Activated CD4-positive, alpha-beta T cell treated with anti-CD3 and anti-CD28 coated beads for 36 hours (primary cell): ENCODE data around the gene ETV5. TPM values are rescaled to one million over a fixed set of nuclear protein-coding genes. Genes with fewer than 3 reads are reported as not detected.
A peak's percentile ranks its signal among the peaks of the same experiment; 100 is the strongest.

Experiments used
- ATAC-seq: fragments of 200-7000 bp; cut with Tn5 transposase; one replicate; pipeline ENCODE4 v1.10.0; 2021; ENCODE audit warnings: mild to moderate bottlenecking, moderate library complexity
- CTCF ChIA-PET: fragments of 350-600 bp; sonication (Branson Sonifier 250); formaldehyde crosslinking; loops from one replicate; lab custom pipeline; 2021; ENCODE audit warnings: antibody characterized with exemption; lab: Charles Lee
- POLR2A ChIA-PET: fragments of 350-600 bp; sonication (Branson Sonifier 250); formaldehyde crosslinking; loops from one replicate; lab custom pipeline; 2021; ENCODE audit warnings: antibody characterized with exemption, inconsistent platforms; lab: Charles Lee
- DNase-seq: peaks from one replicate; pipeline ENCODE4 v3.0.0-alpha.2; 2020
- H3K27ac Mint-ChIP-seq: one replicate; pipeline ENCODE4 v1.8.0; 2021; ENCODE audit warnings: mixed read lengths
- H3K27me3 Mint-ChIP-seq: one replicate; pipeline ENCODE4 v1.8.0; 2021; ENCODE audit warnings: mixed read lengths
- H3K36me3 Mint-ChIP-seq: one replicate; pipeline ENCODE4 v1.8.0; 2021; ENCODE audit warnings: low read depth, mixed read lengths
- H3K4me1 Mint-ChIP-seq: one replicate; pipeline ENCODE4 v1.8.0; 2021; ENCODE audit warnings: mixed read lengths
- H3K4me3 Mint-ChIP-seq: one replicate; pipeline ENCODE4 v1.8.0; 2021; ENCODE audit warnings: mild to moderate bottlenecking, moderate library complexity, mixed read lengths
- H3K9me3 Mint-ChIP-seq: one replicate; pipeline ENCODE4 v1.8.0; 2021; ENCODE audit warnings: low read depth, mixed read lengths
- intact Hi-C, 2 experiments: fragments of 100-400 bp; cut with DNase I in 1 of 2; cut with micrococcal nuclease in 1 of 2; formaldehyde crosslinking; loops; one replicate each; pipeline versions ENCODE4 v1.14.2 to v1.15.1; 2022 to 2024; cut with DNase I, micrococcal nuclease
- total RNA-seq, 2 experiments: library from RNA; stranded (reverse); gene quantifications; one replicate each; pipeline ENCODE4 v1.2.3, GENCODE V29; 2021

ETV5 gene
- 1 to 10 TPM in 1 of 2 experiments, under 1 TPM in 1; 0.83 to 1.4 TPM for total RNA-seq

GRCh38 chr3:186108941-186109865 is at the start of gene ETV5:
ETV5 (minus strand) TSS chr3:186109089; CDS start chr3:186105868, 3,221 bp downstream.
- CTCF ChIA-PET, result interaction anchor here (0.6 to 2.2 kb wide), 5 partner anchors 134 to 500 kb away, joined by 3 to 8 read pairs (median 3); no protein-coding TSS in a partner anchor
- no peaks in the 10 kb centered on the region for H3K9me3 Mint-ChIP-seq
- DNase-seq, result peak; percentile 96
- peak; percentile 96 for ATAC-seq
- peaks cover 34% of the 10 kb centered on the region for H3K4me1 Mint-ChIP-seq
- POLR2A ChIA-PET, result interaction anchor here (0.9 kb wide), 1 partner anchor 460 kb away, joined by 4 read pairs; no protein-coding TSS in a partner anchor
- peak within 1 kb of the TSS; percentile 73 for H3K4me3 Mint-ChIP-seq
- H3K36me3 Mint-ChIP-seq, result no peaks in the 10 kb centered on the region
- intact Hi-C loops, result loop anchor here (1.0 to 10.0 kb wide), 16 partner anchors 84 to 774 kb away; partner anchors contain the start of genes DNAJB11 (in 2 of the 2), TBCCD1 (in 2 of the 2), EIF4A2 (in 1 of the 2) and IGF2BP2 (in 1 of the 2)
- peaks cover 69% of the 10 kb centered on the region for H3K27me3 Mint-ChIP-seq
- peak within 1 kb of the TSS; percentile 42 for H3K27ac Mint-ChIP-seq

GRCh38 chr3:186154641-186155040 is 45.8 kb upstream of the ETV5 start:
- H3K4me1 Mint-ChIP-seq, result peaks cover 13% of the 10 kb centered on the region
- peaks cover 33% of the 10 kb centered on the region for H3K27me3 Mint-ChIP-seq
- ATAC-seq (no peak), DNase-seq (no peak)
- no peak overlapping the region for H3K4me3 Mint-ChIP-seq
- no peaks in the 10 kb centered on the region for H3K36me3 Mint-ChIP-seq
- H3K27ac Mint-ChIP-seq, result no peak overlapping the region
- ChIA-PET POLR2A (no interaction called here), CTCF (no interaction called here)
- H3K9me3 Mint-ChIP-seq, result no peaks in the 10 kb centered on the region
- intact Hi-C loops, result loop anchor here in 1 of 2 experiments (5.0 kb wide), 1 partner anchor 383 kb away; no protein-coding TSS in a partner anchor

DNA sequence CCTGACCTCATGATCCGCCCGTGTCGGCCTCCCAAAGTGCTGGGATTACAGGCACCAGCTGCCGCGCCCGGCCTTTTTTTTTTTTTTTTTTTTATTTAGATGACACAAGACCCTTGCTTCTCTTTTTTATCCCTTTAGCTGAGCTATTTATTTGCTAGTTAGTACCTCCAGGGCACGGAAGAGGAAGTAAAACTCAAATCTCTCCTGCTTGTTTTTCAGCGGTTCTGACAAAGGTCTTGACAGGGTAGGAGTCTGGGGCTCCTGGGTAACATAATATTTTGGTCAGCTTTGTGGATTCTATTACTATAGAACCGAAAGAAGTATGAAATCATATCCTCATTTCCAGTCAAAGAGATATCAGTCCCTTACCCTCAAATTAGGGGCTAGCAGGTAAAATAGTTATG is 44.0 kb upstream of the ETV5 start:
- ChIA-PET CTCF (interaction anchor here (0.5 to 1.0 kb wide), 3 partner anchors 11 to 65 kb away, joined by 3 to 5 read pairs (median 3); no protein-coding TSS in a partner anchor), POLR2A (interaction anchor here (0.7 kb wide), 1 partner anchor 403 kb away, joined by 3 read pairs; no protein-coding TSS in a partner anchor)
- DNase-seq (no peak), ATAC-seq (peak; percentile 18)
- H3K36me3 Mint-ChIP-seq, result no peaks in the 10 kb centered on the region
- H3K27me3 Mint-ChIP-seq, result peaks cover 36% of the 10 kb centered on the region
- no peak overlapping the region for H3K4me3 Mint-ChIP-seq
- no peak overlapping the region for H3K27ac Mint-ChIP-seq
- H3K9me3 Mint-ChIP-seq, result no peaks in the 10 kb centered on the region
- intact Hi-C loops, result loop anchor here in 1 of 2 experiments (5.0 kb wide), 1 partner anchor 384 kb away; no protein-coding TSS in a partner anchor
- H3K4me1 Mint-ChIP-seq, result peaks cover 13% of the 10 kb centered on the region

- intact Hi-C loops, result loop anchor here in 1 of 2 experiments (5.0 kb wide), 1 partner anchor 385 kb away; no protein-coding TSS in a partner anchor
- ATAC-seq (no peak), DNase-seq (no peak)
- Mint-ChIP-seq H3K27ac (no peak overlapping the region), H3K36me3 (no peaks in the 10 kb centered on the region), H3K27me3 (peaks cover 36% of the 10 kb centered on the region), H3K9me3 (no peaks in the 10 kb centered on the region), H3K4me1 (peaks cover 13% of the 10 kb centered on the region), H3K4me3 (no peak overlapping the region)
- CTCF ChIA-PET, result interaction anchor here (0.5 to 1.0 kb wide), 2 partner anchors 12 to 26 kb away, joined by 3 read pairs; no protein-coding TSS in a partner anchor
- POLR2A ChIA-PET, result no interaction called here
Measured at GRCh38 chr3:186152361-186152798, 43.5 kb upstream of the ETV5 start.

DNA sequence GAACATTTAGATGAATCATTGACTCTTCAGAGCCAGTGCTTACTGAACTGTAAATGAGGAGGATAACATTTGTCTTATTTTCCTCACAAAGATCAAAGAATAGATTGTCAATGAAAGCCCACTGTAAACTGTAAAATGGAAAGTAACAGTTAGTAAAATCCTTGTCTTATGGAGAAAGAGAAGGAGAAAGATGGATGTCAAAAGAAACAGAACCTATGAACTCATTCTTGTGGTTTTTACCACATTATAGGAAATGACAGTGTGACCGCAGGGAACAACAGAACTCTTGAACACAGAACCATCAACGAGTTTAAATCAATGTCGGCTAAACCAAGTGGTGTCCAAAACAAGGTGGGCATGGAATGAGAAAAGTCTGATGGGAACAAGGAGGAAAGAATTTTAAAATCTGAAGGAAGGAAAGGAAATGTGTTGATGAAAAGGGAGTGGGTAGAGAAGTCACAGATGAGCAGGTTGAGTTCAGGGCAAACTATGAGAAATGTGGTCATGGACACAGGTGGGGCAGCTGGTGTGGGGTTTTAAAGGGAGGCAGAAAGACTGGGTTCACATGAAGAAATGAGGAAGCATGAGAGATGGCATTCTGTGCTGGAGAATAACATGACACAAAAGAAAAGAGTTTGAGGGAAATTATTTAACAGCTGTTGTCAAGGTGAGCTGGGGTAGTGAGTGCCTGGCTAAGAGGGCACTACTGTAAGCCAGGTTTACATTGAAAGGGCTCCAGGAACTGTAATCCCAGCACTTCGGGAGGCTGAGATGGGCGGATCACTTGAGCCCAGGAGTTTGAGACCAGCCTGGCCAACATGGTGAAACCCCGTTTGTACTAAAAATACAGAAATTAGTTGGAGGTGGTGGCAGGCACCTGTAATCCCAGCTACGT is 42.4 kb upstream of the ETV5 start:
- no peak overlapping the region for H3K27ac Mint-ChIP-seq
- POLR2A ChIA-PET, result no interaction called here

DNA sequence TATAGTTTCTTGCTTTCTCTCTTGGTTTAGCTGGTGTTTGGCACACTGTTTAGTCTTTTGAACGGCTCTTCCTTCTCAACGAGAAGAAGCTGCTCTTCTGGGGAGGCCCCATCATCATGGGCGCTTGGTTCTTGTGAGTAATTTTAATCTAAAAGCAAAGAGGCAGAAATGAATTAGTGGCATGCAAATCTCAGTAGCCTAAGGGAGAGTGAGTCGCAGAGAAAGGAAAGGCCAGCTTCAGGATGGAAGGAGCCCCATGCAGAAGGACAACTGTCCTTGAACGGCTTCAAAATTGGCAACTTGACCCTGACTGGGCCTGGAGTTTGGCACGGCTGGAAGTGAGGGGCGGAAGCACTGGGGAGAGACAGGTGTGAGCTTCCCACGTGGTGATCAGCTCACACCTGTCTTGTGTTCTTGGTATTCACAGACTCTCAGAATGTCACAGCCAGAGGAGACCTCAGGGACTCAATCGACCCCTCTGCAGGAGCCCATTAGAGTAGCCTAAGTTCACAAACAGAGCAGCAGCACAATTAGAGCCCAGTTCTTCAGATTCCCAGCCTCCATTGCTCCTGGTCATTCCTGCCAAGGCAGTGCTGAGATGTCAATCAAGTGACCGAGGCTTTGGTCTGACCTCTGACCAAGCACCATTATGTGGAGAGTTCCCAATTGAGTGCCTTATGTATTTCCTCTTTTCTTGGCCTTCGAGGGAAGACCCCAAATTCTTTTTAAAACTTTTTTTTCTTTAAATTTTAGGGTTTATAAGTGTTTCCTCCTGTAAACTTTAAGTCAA is 41.3 kb upstream of the ETV5 start:
- Mint-ChIP-seq H3K27me3 (peaks cover 38% of the 10 kb centered on the region), H3K9me3 (no peaks in the 10 kb centered on the region), H3K36me3 (no peaks in the 10 kb centered on the region), H3K4me1 (peaks cover 13% of the 10 kb centered on the region), H3K27ac (no peak overlapping the region), H3K4me3 (no peak overlapping the region)
- DNase-seq (no peak), ATAC-seq (no peak)
- ChIA-PET POLR2A (no interaction called here), CTCF (no interaction called here)
- intact Hi-C loops, result loop anchor here (2.0 to 5.0 kb wide), 2 partner anchors 39 to 387 kb away; no protein-coding TSS in a partner anchor

More for the DNA sequence above, 42.4 kb upstream of the ETV5 start:
- Mint-ChIP-seq H3K9me3 (no peaks in the 10 kb centered on the region), H3K4me3 (no peak overlapping the region), H3K36me3 (no peaks in the 10 kb centered on the region), H3K27me3 (peaks cover 36% of the 10 kb centered on the region), H3K4me1 (peaks cover 13% of the 10 kb centered on the region)
- CTCF ChIA-PET, result no interaction called here
- intact Hi-C loops, result loop anchor here (1.0 to 5.0 kb wide), 3 partner anchors 40 to 386 kb away; no protein-coding TSS in a partner anchor
- ATAC-seq, result peak; percentile 66
- DNase-seq, result no peak

GRCh38 chr3:186149319-186149960 is 40.6 kb upstream of the ETV5 start:
- peaks cover 13% of the 10 kb centered on the region for H3K4me1 Mint-ChIP-seq
- no peaks in the 10 kb centered on the region for H3K9me3 Mint-ChIP-seq
- no peak for ATAC-seq
- H3K27ac Mint-ChIP-seq, result no peak overlapping the region
- ChIA-PET POLR2A (no interaction called here), CTCF (no interaction called here)
- H3K36me3 Mint-ChIP-seq, result no peaks in the 10 kb centered on the region
- no peak for DNase-seq
- peaks cover 37% of the 10 kb centered on the region for H3K27me3 Mint-ChIP-seq
- no peak overlapping the region for H3K4me3 Mint-ChIP-seq
- intact Hi-C loops, result no loop called here

- H3K27me3 Mint-ChIP-seq, result peaks cover 14% of the 10 kb centered on the region
- no peaks in the 10 kb centered on the region for H3K36me3 Mint-ChIP-seq
- H3K4me3 Mint-ChIP-seq, result no peak overlapping the region
- no peaks in the 10 kb centered on the region for H3K9me3 Mint-ChIP-seq
- ChIA-PET CTCF (no interaction called here), POLR2A (no interaction called here)
- DNase-seq (no peak), ATAC-seq (no peak)
- intact Hi-C loops, result no loop called here
- H3K27ac Mint-ChIP-seq, result no peak overlapping the region
- H3K4me1 Mint-ChIP-seq, result no peaks in the 10 kb centered on the region
Measured at GRCh38 chr3:186144257-186144656, 35.4 kb upstream of the ETV5 start.

- ChIA-PET CTCF (no interaction called here), POLR2A (interaction anchor here (0.6 to 0.8 kb wide), 2 partner anchors 560 to 1299 kb away, joined by 3 read pairs; no protein-coding TSS in a partner anchor)
- intact Hi-C loops, result no loop called here
- Mint-ChIP-seq H3K27me3 (peaks cover 12% of the 10 kb centered on the region), H3K36me3 (no peaks in the 10 kb centered on the region), H3K27ac (no peak overlapping the region), H3K9me3 (no peaks in the 10 kb centered on the region), H3K4me3 (no peak overlapping the region), H3K4me1 (no peaks in the 10 kb centered on the region)
- ATAC-seq (no peak), DNase-seq (no peak)
Measured at GRCh38 chr3:186143250-186143649, 34.4 kb upstream of the ETV5 start.
